Measurements from ENCODE around the gene HIVEP3. TPM values are rescaled to one million over a fixed set of nuclear protein-coding genes. Genes with fewer than 3 reads are reported as not detected.

HIVEP3 gene
- total RNA-seq, 1 donor from 2014 or later: 11.6 TPM

DNA sequence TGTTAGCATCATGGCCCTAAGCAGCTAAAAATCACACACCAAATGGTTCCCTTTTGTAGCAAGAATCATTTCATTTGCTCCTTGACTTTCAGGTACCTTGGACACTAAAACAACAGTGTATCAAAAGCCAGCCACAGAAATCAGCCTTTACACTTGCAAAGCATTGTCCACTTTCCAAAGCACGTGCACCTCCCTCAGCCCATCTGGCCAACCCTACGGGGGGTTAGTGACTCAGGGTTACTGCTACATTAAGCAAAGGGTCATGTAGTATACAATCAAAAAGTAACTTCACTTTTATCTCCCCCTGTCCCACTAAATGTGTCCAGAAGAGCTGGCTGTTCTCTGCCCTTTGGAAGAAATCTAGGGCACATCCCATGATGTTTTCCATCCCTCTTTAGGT lies 149.7 kb downstream of the HIVEP3 start:
- ATAC-seq: no peak
- Histone ChIP-seq H3K36me3 (no peaks in the 10 kb centered on the region), H3K4me1 (peaks cover 84% of the 10 kb centered on the region), H3K27me3 (ENCODE audit: low read depth) (no peaks in the 10 kb centered on the region), H3K4me3 (no peak overlapping the region), H3K27ac (peak overlapping the region; percentile 31), H3K9me3 (no peaks in the 10 kb centered on the region)
- DNase-seq: no peak
- intact Hi-C loops (cut with DNase I): no loop called here
- TF ChIP-seq, protein P1, sequence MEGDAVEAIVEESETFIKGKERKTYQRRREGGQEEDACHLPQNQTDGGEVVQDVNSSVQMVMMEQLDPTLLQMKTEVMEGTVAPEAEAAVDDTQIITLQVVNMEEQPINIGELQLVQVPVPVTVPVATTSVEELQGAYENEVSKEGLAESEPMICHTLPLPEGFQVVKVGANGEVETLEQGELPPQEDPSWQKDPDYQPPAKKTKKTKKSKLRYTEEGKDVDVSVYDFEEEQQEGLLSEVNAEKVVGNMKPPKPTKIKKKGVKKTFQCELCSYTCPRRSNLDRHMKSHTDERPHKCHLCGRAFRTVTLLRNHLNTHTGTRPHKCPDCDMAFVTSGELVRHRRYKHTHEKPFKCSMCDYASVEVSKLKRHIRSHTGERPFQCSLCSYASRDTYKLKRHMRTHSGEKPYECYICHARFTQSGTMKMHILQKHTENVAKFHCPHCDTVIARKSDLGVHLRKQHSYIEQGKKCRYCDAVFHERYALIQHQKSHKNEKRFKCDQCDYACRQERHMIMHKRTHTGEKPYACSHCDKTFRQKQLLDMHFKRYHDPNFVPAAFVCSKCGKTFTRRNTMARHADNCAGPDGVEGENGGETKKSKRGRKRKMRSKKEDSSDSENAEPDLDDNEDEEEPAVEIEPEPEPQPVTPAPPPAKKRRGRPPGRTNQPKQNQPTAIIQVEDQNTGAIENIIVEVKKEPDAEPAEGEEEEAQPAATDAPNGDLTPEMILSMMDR (IDR thresholded peaks at IDR 0.05): no peak

DNA sequence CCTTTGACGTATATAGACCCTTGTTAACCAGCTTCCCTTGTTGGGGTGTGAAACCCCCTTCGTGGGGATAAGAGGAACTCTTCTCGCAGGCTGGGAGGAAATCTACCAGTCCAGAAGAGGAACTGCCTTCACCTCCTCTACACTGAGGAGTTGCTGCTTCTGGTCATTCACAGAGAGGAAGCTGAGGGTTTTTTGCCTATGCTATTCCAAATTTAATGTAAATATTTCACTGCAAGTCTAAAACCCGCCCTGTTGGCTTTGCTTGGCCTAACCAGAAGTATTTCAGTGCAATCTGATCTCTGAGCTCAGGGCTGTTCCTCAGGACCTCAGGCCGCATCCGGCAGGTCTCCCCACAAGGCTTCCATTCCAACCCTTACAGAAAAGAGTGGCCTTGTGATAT lies 150.1 kb downstream of the HIVEP3 start:
- H3K36me3 ChIP-seq: no peaks in the 10 kb centered on the region
- H3K4me3 ChIP-seq: no peak overlapping the region
- H3K4me1 ChIP-seq: peaks cover 82% of the 10 kb centered on the region
- H3K9me3 ChIP-seq: no peaks in the 10 kb centered on the region
- TF ChIP-seq, protein P1 (IDR thresholded peaks at IDR 0.05): no peak
- no peaks in the 10 kb centered on the region for H3K27me3 ChIP-seq (ENCODE audit: low read depth)
- ATAC-seq (peak in 1 of 2 donors; percentile 39), DNase-seq (no peak)
- H3K27ac ChIP-seq: peak overlapping the region; percentile 31
- intact Hi-C loops (cut with DNase I): no loop called here

DNA sequence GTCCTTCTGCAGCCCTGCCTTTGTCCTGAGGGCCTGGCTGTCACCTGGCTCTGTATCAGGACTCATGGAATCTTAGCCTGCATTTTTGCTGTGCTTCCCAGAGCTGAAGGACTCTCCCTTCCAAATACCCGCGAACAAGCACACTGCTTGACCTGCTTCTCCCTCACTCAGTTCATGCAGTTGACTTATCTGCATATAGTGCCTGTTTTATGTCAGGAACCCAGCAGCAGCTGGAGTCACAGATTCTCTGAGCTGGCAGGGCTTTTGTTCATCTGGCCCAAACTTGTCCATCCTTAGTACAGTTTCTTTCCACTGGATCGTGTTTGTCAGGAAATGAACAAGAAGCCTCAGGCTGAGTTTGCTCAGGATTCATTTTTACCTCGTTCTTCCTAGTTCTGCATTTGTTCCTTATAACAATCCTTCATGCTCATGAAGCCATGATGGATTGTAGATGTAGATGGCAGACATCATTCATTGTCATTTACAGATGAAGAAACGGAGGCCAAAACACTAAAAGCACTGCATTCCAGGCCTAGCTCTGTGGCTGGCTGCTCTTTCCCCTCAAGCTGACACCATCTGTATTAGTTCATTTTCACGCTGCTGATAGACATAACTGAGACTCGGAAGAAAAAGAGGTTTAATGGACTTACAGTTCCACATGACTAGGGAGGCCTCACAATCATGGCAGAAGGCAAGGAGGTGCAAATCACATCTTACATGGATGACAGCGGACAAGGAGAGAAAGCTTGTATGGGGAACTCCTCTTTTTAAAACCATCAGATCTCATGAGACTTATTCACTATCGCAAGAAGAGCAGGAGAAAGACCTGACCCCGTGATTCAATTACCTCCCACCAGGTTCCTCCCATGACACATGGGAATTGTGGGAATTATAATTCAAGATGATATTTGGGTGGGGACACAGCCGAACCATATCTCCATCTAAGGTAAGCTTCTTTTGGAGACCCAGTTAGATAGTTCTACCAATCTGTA lies 150.9 kb downstream of the HIVEP3 start:
- peaks cover 76% of the 10 kb centered on the region for H3K4me1 ChIP-seq
- peak overlapping the region; percentile 37 for H3K27ac ChIP-seq
- TF ChIP-seq, protein P1 (IDR thresholded peaks at IDR 0.05): no peak
- intact Hi-C loops (cut with DNase I): no loop called here
- H3K27me3 ChIP-seq (ENCODE audit: low read depth): no peaks in the 10 kb centered on the region
- no peak overlapping the region for H3K4me3 ChIP-seq
- ATAC-seq (peak; percentile 46 to 47), DNase-seq (no peak)
- H3K36me3 ChIP-seq: no peaks in the 10 kb centered on the region
- no peaks in the 10 kb centered on the region for H3K9me3 ChIP-seq

DNA sequence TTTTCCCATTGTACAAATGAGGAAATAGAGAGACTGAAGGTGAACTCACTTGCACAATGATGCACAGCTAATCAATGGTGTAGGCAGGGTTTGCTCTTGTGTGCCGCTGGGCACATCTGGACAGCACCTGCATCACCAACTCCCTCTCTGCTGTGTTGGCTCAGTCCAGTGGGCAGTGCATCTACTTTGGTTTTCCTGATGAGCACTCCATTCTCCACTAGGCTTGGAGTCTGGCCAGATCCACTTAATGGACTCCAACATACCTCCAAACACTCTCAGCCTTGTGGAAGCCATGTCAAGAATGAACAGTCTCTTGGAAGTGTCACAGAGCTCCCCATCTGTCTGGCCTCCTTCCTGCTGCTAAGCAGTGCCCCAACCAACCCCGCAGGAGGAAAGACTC lies 152.2 kb downstream of the HIVEP3 start:
- Histone ChIP-seq H3K36me3 (no peaks in the 10 kb centered on the region), H3K27ac (peak overlapping the region; percentile 37), H3K4me1 (peaks cover 64% of the 10 kb centered on the region), H3K9me3 (no peaks in the 10 kb centered on the region), H3K27me3 (ENCODE audit: low read depth) (no peaks in the 10 kb centered on the region), H3K4me3 (no peak overlapping the region)
- no peak for DNase-seq
- TF ChIP-seq, protein P1 (IDR thresholded peaks at IDR 0.05): no peak
- intact Hi-C loops (cut with DNase I): no loop called here
- peak in 1 of 2 donors; percentile 3 for ATAC-seq

DNA sequence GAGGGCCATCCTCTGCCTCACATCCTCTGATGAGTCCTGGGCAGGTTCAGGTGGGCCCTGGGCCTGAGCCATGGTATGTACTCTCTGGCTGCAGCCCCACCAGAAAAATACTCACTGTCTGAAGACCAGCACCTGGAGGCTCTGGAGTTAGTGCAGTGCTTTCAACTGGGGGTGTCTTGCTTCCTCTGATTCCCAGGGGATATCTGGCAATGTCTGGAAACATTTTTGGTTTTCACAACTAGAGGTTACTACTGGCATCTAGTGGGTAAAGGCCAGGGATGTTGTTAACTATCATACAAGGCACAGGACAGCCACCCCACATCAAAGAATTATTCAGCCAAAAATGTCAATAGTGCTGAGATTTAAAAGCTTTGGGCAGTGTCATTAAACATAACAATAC lies 152.7 kb downstream of the HIVEP3 start:
- H3K27ac ChIP-seq: no peak overlapping the region
- no peaks in the 10 kb centered on the region for H3K36me3 ChIP-seq
- no peak overlapping the region for H3K4me3 ChIP-seq
- intact Hi-C loops (cut with DNase I): no loop called here
- peaks cover 60% of the 10 kb centered on the region for H3K4me1 ChIP-seq
- H3K27me3 ChIP-seq (ENCODE audit: low read depth): no peaks in the 10 kb centered on the region
- TF ChIP-seq, protein P1 (IDR thresholded peaks at IDR 0.05): no peak
- DNase-seq: no peak
- ATAC-seq: no peak
- no peaks in the 10 kb centered on the region for H3K9me3 ChIP-seq
